Adrenal gland (tissue), 5 donors: ENCODE measurements around the gene DDC.

ENCODE experiments used
- CTCF ChIP-seq, 6 experiments: fragments of 450-650 bp in 4 of 6; fragments of 200-600 bp in 2 of 6; sonication (generic) in 1 of 6; IDR thresholded peaks; 1 replicate in 5 of 6; 2 replicates in 1 of 6; pipeline versions ENCODE4 v1.5.1 to v1.8.0; 2016 to 2021; ENCODE audit warnings: antibody characterized with exemption in 6 of 6, mild to moderate bottlenecking in 2 of 6, moderate library complexity in 1 of 6
- POLR2A ChIP-seq, 2 donors: fragments of 450-650 bp; IDR thresholded peaks; one replicate each; pipeline ENCODE4 v1.6.1; 2017; ENCODE audit warnings: antibody characterized with exemption in 2 of 2, mild to moderate bottlenecking in 2 of 2, moderate library complexity in 1 of 2
- donor health status: DM: no; HTN: no; CAD: no.

DNA sequence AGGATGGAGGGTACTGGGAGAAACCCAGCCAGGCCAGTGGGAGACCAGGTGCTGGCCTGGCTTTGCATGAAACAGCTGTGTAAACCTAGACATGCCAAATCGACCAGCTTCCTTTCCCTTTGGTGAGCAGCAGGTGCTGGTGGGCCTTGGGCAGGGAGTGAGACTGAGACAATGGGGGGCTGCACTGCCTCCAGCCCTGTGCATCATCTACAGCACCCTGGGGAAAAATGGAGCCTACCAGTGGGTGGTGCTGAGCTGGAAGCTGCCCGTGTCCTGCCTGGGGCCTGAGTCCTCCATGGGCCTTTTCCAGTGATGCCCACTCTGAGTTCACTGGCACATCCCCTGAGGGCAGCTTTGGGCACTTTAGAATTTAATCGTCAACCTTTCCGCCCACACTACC lies 19.2 kb upstream of the DDC start:
- no peak for TF ChIP-seq CTCF (IDR thresholded peaks at IDR 0.05)
- no peak for TF ChIP-seq POLR2A (IDR thresholded peaks at IDR 0.05)
